A549 (cell line): ENCODE results near the gene HMGXB3. TPM values are rescaled to one million over a fixed set of nuclear protein-coding genes. Genes with fewer than 3 reads are reported as not detected.
A peak's percentile ranks its signal among the peaks of the same experiment; 100 is the strongest.

Experiments
- ATAC-seq, 2 experiments: fragments of 200-7000 bp in 1 of 2; fragments of >200 bp in 1 of 2; cut with Nextera tagmentation in 1 of 2; cut with Tn5 transposase in 1 of 2; 3 replicates each; pipeline versions ENCODE4 v1.8.0 to v1.9.1; 2018 to 2020; ENCODE audit warnings: mild to moderate bottlenecking in 1 of 2, moderate library complexity in 1 of 2
- CTCF ChIA-PET: fragments of 300-600 bp; sonication (Branson Sonifier 250); formaldehyde crosslinking; extraction: SDS; loops from one replicate; lab custom pipeline; 2021; ENCODE audit warnings: antibody characterized with exemption, inconsistent platforms; lab: Yijun Ruan, JAX
- POLR2A ChIA-PET: fragments of 350-600 bp; formaldehyde crosslinking; extraction: SDS; loops from one replicate; lab custom pipeline; 2021; ENCODE audit warnings: antibody characterized with exemption, inconsistent platforms; lab: Yijun Ruan, JAX
- DNase-seq, 2 experiments: peaks; one replicate each; pipeline versions ENCODE4 v3.0.0 to v3.0.0-alpha.2; 2011 to 2016; ENCODE audit warnings: low read depth in 1 of 2, low spot score in 1 of 2
- FAIRE-seq: peaks from 2 replicates; lab custom pipeline; 2011; peaks lifted over from hg19 to GRCh38; lab: Jason Lieb, UNC
- H3K27ac ChIP-seq, 2 experiments: fragments of >200 bp; sonication (Bioruptor Twin); formaldehyde crosslinking; 3 replicates each; pipeline ENCODE4 v1.5.1; 2016 to 2017
- H3K4me1 ChIP-seq: fragments of >200 bp; sonication (Bioruptor Twin); formaldehyde crosslinking; 3 replicates; pipeline ENCODE4 v1.6.1; 2016
- H3K4me2 ChIP-seq: fragments of >200 bp; sonication (Bioruptor Twin); formaldehyde crosslinking; 3 replicates; pipeline ENCODE4 v1.6.1; 2016
- H3K4me3 ChIP-seq: fragments of >200 bp; sonication (Bioruptor Twin); formaldehyde crosslinking; 3 replicates; pipeline ENCODE4 v1.5.1; 2016
- H3K9me3 ChIP-seq: fragments of >200 bp; sonication (Bioruptor Twin); formaldehyde crosslinking; 3 replicates; pipeline ENCODE4 v1.6.1; 2016
- ATOH8 ChIP-seq: fragments of 250-450 bp; sonication (Bioruptor Pico); IDR thresholded peaks from 2 replicates; pipeline ENCODE4 v1.5.0; 2020; ENCODE audit warnings: low read depth, mild to moderate bottlenecking, moderate library complexity
- CBX2 ChIP-seq: fragments of 200-600 bp; sonication (generic); IDR thresholded peaks from 2 replicates; pipeline ENCODE4 v1.6.1; 2016; ENCODE audit warnings: low read depth, mild to moderate bottlenecking, borderline replicate concordance
- CBX8 ChIP-seq: fragments of 200-600 bp; sonication (generic); IDR thresholded peaks from 2 replicates; pipeline ENCODE4 v1.6.1; 2016
- CHD4 ChIP-seq: fragments of 200-600 bp; sonication (generic); IDR thresholded peaks from 2 replicates; pipeline ENCODE4 v1.6.1; 2016; ENCODE audit warnings: antibody characterized with exemption, mild to moderate bottlenecking, borderline replicate concordance
- E2F6 ChIP-seq: IDR thresholded peaks from 2 replicates; pipeline ENCODE4 v1.6.1; 2012; ENCODE audit warnings: low read depth, borderline replicate concordance
- ELK1 ChIP-seq: fragments of 150-350 bp; IDR thresholded peaks from 2 replicates; pipeline ENCODE4 v1.6.1; 2014; ENCODE audit warnings: low read depth, mild to moderate bottlenecking, low read length
- ESRRA ChIP-seq: fragments of 150-350 bp; IDR thresholded peaks from 2 replicates; pipeline ENCODE4 v1.6.1; 2014; ENCODE audit warnings: mild to moderate bottlenecking, low read length, borderline replicate concordance
- FOXS1 ChIP-seq: fragments of 250-450 bp; sonication (Bioruptor Pico); IDR thresholded peaks from 2 replicates; pipeline ENCODE4 v1.5.0; 2020; ENCODE audit warnings: mild to moderate bottlenecking, moderate library complexity
- HDAC2 ChIP-seq: fragments of 200-600 bp; sonication (generic); IDR thresholded peaks from 2 replicates; pipeline ENCODE4 v1.6.1; 2016
- HOXA7 ChIP-seq: fragments of 250-450 bp; sonication (Bioruptor Pico); IDR thresholded peaks from 2 replicates; pipeline ENCODE4 v1.5.0; 2020; ENCODE audit warnings: mild to moderate bottlenecking, moderate library complexity
- HOXB13 ChIP-seq: fragments of 250-450 bp; sonication (Bioruptor Pico); IDR thresholded peaks from 2 replicates; pipeline ENCODE4 v1.5.0; 2020; ENCODE audit warnings: low read depth, mild to moderate bottlenecking, moderate library complexity
- HOXB5 ChIP-seq: fragments of 250-450 bp; sonication (Bioruptor Pico); IDR thresholded peaks from 2 replicates; pipeline ENCODE4 v1.5.0; 2020; ENCODE audit warnings: mild to moderate bottlenecking, moderate library complexity
- JUNB ChIP-seq: fragments of >200 bp; sonication (Bioruptor Twin); formaldehyde crosslinking; IDR thresholded peaks from 2 replicates; pipeline ENCODE4 v1.6.1; 2016
- MAX ChIP-seq: IDR thresholded peaks from 2 replicates; pipeline ENCODE4 v1.6.1; 2012
- MAZ ChIP-seq: fragments of 150-350 bp; IDR thresholded peaks from 2 replicates; pipeline ENCODE4 v1.6.1; 2014; ENCODE audit warnings: antibody characterized with exemption, low read depth, low read length, borderline replicate concordance
- MYC ChIP-seq: IDR thresholded peaks from 2 replicates; pipeline ENCODE4 v1.6.1; 2012; ENCODE audit warnings: mild to moderate bottlenecking, inconsistent platforms, low read length, improper control_type of control experiment, borderline replicate concordance
- PBX3 ChIP-seq: IDR thresholded peaks from 2 replicates; pipeline ENCODE4 v1.6.1; 2012
- RARB ChIP-seq: fragments of 250-450 bp; sonication (Bioruptor Pico); IDR thresholded peaks from 2 replicates; pipeline ENCODE4 v1.8.0; 2021; ENCODE audit warnings: mild to moderate bottlenecking, moderate library complexity
- RFX5 ChIP-seq: fragments of 450-650 bp; IDR thresholded peaks from 2 replicates; pipeline ENCODE4 v1.7.1; 2014; ENCODE audit warnings: antibody characterized with exemption, mild to moderate bottlenecking, moderate library complexity
- RNF2 ChIP-seq: fragments of 200-600 bp; sonication (generic); IDR thresholded peaks from 2 replicates; pipeline ENCODE4 v1.6.1; 2016; ENCODE audit warnings: low read depth, mild to moderate bottlenecking, antibody characterized with exemption, moderate library complexity, borderline replicate concordance
- TP53 ChIP-seq: fragments of 250-450 bp; sonication (Bioruptor Pico); IDR thresholded peaks from 2 replicates; pipeline ENCODE4 v1.5.0; 2021; ENCODE audit warnings: mild to moderate bottlenecking, moderate library complexity
- ZFP36 ChIP-seq: fragments of 450-650 bp; IDR thresholded peaks from 2 replicates; pipeline ENCODE4 v1.6.1; 2014; ENCODE audit warnings: borderline replicate concordance; ENCODE audit not compliant: partially characterized antibody
- ZNF302 ChIP-seq: fragments of 250-450 bp; sonication (Bioruptor Pico); IDR thresholded peaks from 2 replicates; pipeline ENCODE4 v1.9.0; 2021; ENCODE audit warnings: inconsistent platforms, mild to moderate bottlenecking, moderate library complexity
- WGBS: methylation state at CpG from one replicate; pipeline ENCODE4 v1.1.6; 2017; ENCODE audit errors: missing lambda C conversion rate; 5-methylcytosine and 5-hydroxymethylcytosine counted together
- polyA plus RNA-seq, 4 experiments: library from polyadenylated mRNA; depleted of rRNA in 3 of 4; stranded (reverse); fragments of >200 nt; fragmentation: RNase III in 1 of 4; extraction: RNeasy Plus Mini Kit Qiagen cat#74134 plus additional on column Dnase treatment in 1 of 4; gene quantifications; 2 replicates in 3 of 4; 3 replicates in 1 of 4; pipeline ENCODE4 v1.2.3, GENCODE V29; 2011 to 2017

Gene HMGXB3
- polyA plus RNA-seq, 2 of the 4 experiments (the other 2 are of a cell fraction), result 20.5 to 34.1 TPM

GRCh38 chr5:149999359-149999758 is 1.2 kb upstream of the HMGXB3 start:
- ATAC-seq, result no peak
- ChIA-PET POLR2A (interaction anchor here (0.5 to 1.2 kb wide), 2 partner anchors 39 to 330 kb away, joined by 3 to 4 read pairs; partner anchors contain the start of gene SLC26A2), CTCF (interaction anchor here (1.1 to 5.7 kb wide), 6 partner anchors 9 to 219 kb away, joined by 3 to 51 read pairs (median 4); partner anchors contain the start of gene SLC26A2)
- WGBS, result 85% methylated on average over 3 of the region's 3 CpGs
- Histone ChIP-seq H3K4me2 (peak overlapping the region; percentile 98), H3K4me3 (peak overlapping the region; percentile 96), H3K4me1 (peaks cover 20% of the 10 kb centered on the region), H3K27ac (peak overlapping the region; percentile 97; a peak in 4 of 6 replicates), H3K9me3 (no peaks in the 10 kb centered on the region)
- FAIRE-seq, result no peak
- no peak for DNase-seq
- TF ChIP-seq E2F6, result no peak
- TF ChIP-seq HOXA7, result no peak
- TF ChIP-seq CHD4, result no peak
- no peak for TF ChIP-seq ESRRA
- no peak for TF ChIP-seq ELK1

GRCh38 chr5:149999866-150000255 is 678 bp upstream of the HMGXB3 start:
- ATAC-seq (no peak), DNase-seq (no peak), FAIRE-seq (no peak)
- no peaks in the 10 kb centered on the region for H3K9me3 ChIP-seq
- peak overlapping the region; percentile 97 for H3K27ac ChIP-seq
- peak overlapping the region; percentile 96 for H3K4me3 ChIP-seq
- POLR2A ChIA-PET, result interaction anchor here (0.5 to 1.6 kb wide), 10 partner anchors 21 to 307 kb away, joined by 3 to 8 read pairs (median 3); partner anchors contain the start of gene SLC26A2
- CTCF ChIA-PET, result interaction anchor here (0.6 to 5.7 kb wide), 11 partner anchors 9 to 663 kb away, joined by 3 to 51 read pairs (median 4); partner anchors contain the start of gene SLC26A2
- TF ChIP-seq CBX8, result no peak
- no peak for TF ChIP-seq ELK1
- no peak for TF ChIP-seq RNF2
- TF ChIP-seq MAZ, result no peak
- TF ChIP-seq MAX, result no peak
- no peak for TF ChIP-seq HDAC2
- TF ChIP-seq FOXS1 (CRISPR knock-in tag), result no peak
- TF ChIP-seq ZNF302, result no peak
- no peak for TF ChIP-seq RARB (CRISPR knock-in tag)
- no peak for TF ChIP-seq TP53 (CRISPR knock-in tag)
- TF ChIP-seq CBX2, result no peak
- TF ChIP-seq ATOH8 (CRISPR knock-in tag), result no peak
- TF ChIP-seq ZFP36, result no peak
- no peak for TF ChIP-seq MYC
- no peak for TF ChIP-seq PBX3
- no peak for TF ChIP-seq JUNB
- no peak for TF ChIP-seq HOXB13
- no peak for TF ChIP-seq RFX5
- TF ChIP-seq HOXB5 (CRISPR knock-in tag), result no peak
- 32% methylated on average over 7 of the region's 7 CpGs for WGBS
- peaks cover 20% of the 10 kb centered on the region for H3K4me1 ChIP-seq
- peak overlapping the region; percentile 98 for H3K4me2 ChIP-seq
